Panc1 (cell line): Measurements from ENCODE around the gene CPM.

Source experiments
- CTCF ChIP-seq: fragments of 450-650 bp; IDR thresholded peaks from 2 replicates; pipeline ENCODE4 v1.5.1; 2017; ENCODE audit warnings: mild to moderate bottlenecking
- POLR2AphosphoS5 ChIP-seq: IDR thresholded peaks from 2 replicates; pipeline ENCODE4 v1.6.1; 2012; ENCODE audit warnings: mild to moderate bottlenecking, low read depth, low read length, moderate library complexity
- REST ChIP-seq, 2 experiments: IDR thresholded peaks; 2 replicates each; pipeline ENCODE4 v1.6.1; 2011 to 2012; ENCODE audit warnings: low read depth in 2 of 2, control low read depth in 1 of 2, low read length in 1 of 2, mild to moderate bottlenecking in 1 of 2, moderate library complexity in 1 of 2; ENCODE audit not compliant: insufficient read depth in 1 of 2
- TCF7L2 ChIP-seq: IDR thresholded peaks from 2 replicates; pipeline ENCODE4 v1.6.1; 2011; ENCODE audit warnings: mild to moderate bottlenecking, low read depth, low read length, inconsistent platforms

- no peak for TF ChIP-seq CTCF
- TF ChIP-seq TCF7L2, result no peak
- no peak for TF ChIP-seq REST (IDR thresholded peaks at IDR 0.05; ENCODE audit: insufficient read depth in 1 of 2, low read depth in 2 of 2, low read length in 1 of 2)
- no peak for TF ChIP-seq POLR2AphosphoS5
These were observed 64.8 kb downstream of the CPM start for GRCh38 chr12:68868043-68868790.
